A673 (cell line): Measurements from ENCODE around the gene HDDC3.
A peak's percentile ranks its signal among the peaks of the same experiment; 100 is the strongest.

Experiments used
- EZH2 ChIP-seq: fragments of 200-600 bp; sonication (generic); IDR thresholded peaks from 2 replicates; pipeline ENCODE4 v1.6.1; 2017; ENCODE audit warnings: borderline replicate concordance, low read depth, mild to moderate bottlenecking, mixed read lengths, antibody characterized with exemption, low read length; ENCODE audit not compliant: poor library complexity, severe bottlenecking
- TF ChIP-seq, protein P1 (sequence below): fragments of 300-800, 200-600 bp; sonication (generic); conservative IDR thresholded peaks from 2 replicates; pipeline ENCODE4 v1.5.1; 2017; ENCODE audit warnings: low read depth, mild to moderate bottlenecking, antibody characterized with exemption, low read length, moderate library complexity, mixed read lengths

DNA sequence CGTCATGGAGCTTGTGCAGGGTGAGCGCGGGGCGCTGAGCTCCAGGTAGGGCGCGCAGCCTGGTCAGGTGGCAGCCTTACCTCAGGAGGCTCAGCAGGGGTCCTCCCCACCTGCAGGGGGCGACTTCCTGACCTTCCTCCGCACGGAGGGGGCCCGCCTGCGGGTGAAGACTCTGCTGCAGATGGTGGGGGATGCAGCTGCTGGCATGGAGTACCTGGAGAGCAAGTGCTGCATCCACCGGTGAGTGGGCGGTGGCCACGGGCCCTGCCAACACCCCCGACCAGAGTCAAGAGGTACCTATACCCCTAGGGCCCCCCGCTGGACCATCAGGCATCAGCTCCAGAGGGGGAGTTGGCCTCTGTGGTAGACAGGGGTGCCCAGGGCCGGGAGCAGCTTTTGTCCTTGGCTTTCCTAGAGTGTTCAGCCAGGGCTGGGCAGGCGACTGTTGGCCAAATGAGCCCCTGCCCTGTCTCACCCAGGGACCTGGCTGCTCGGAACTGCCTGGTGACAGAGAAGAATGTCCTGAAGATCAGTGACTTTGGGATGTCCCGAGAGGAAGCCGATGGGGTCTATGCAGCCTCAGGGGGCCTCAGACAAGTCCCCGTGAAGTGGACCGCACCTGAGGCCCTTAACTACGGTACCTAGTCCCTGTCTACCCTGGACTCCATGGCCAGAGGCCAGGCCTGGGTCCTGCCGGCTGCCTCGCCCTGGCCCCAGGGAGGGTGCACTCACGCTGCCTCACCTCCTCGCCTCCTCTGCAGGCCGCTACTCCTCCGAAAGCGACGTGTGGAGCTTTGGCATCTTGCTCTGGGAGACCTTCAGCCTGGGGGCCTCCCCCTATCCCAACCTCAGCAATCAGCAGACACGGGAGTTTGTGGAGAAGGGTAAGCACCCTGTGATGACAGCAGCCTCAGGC is 38.9 kb downstream of the HDDC3 start:
- TF ChIP-seq, protein P1, sequence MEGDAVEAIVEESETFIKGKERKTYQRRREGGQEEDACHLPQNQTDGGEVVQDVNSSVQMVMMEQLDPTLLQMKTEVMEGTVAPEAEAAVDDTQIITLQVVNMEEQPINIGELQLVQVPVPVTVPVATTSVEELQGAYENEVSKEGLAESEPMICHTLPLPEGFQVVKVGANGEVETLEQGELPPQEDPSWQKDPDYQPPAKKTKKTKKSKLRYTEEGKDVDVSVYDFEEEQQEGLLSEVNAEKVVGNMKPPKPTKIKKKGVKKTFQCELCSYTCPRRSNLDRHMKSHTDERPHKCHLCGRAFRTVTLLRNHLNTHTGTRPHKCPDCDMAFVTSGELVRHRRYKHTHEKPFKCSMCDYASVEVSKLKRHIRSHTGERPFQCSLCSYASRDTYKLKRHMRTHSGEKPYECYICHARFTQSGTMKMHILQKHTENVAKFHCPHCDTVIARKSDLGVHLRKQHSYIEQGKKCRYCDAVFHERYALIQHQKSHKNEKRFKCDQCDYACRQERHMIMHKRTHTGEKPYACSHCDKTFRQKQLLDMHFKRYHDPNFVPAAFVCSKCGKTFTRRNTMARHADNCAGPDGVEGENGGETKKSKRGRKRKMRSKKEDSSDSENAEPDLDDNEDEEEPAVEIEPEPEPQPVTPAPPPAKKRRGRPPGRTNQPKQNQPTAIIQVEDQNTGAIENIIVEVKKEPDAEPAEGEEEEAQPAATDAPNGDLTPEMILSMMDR = peak; percentile 33
- no peak for TF ChIP-seq EZH2
